Memory B cell (primary cell): ENCODE results near the gene ZNF688.
"Not testable (repeated sequence)": the region's sequence is repeated elsewhere in the genome, so short reads cannot be mapped to it uniquely, and the experiment has no call there.

Source experiments
- ATAC-seq: fragments of 150-1000 bp; cut with Tn5 transposase; 2 replicates; pipeline ENCODE4 v1.10.0; 2021; ENCODE audit warnings: low read depth, mild to moderate bottlenecking, moderate library complexity
- DNase-seq, 2 donors: peaks; one replicate each; pipeline ENCODE4 v3.0.0; 2022; ENCODE audit warnings: low spot score in 2 of 2
- H3K27ac Mint-ChIP-seq: one replicate; pipeline ENCODE4 v1.8.0; 2022; ENCODE audit warnings: mild to moderate bottlenecking, moderate library complexity, mixed read lengths
- H3K27me3 Mint-ChIP-seq: one replicate; pipeline ENCODE4 v1.8.0; 2022; ENCODE audit warnings: mixed read lengths
- H3K36me3 Mint-ChIP-seq: one replicate; pipeline ENCODE4 v1.8.0; 2022; ENCODE audit warnings: mild to moderate bottlenecking, mixed read lengths
- H3K4me1 Mint-ChIP-seq: one replicate; pipeline ENCODE4 v1.8.0; 2022; ENCODE audit warnings: mixed read lengths
- H3K4me3 Mint-ChIP-seq: one replicate; pipeline ENCODE4 v1.8.0; 2022; ENCODE audit warnings: mild to moderate bottlenecking, moderate library complexity, mixed read lengths
- H3K9me3 Mint-ChIP-seq: one replicate; pipeline ENCODE4 v1.8.0; 2022; ENCODE audit warnings: mixed read lengths

ZNF688 gene

DNA sequence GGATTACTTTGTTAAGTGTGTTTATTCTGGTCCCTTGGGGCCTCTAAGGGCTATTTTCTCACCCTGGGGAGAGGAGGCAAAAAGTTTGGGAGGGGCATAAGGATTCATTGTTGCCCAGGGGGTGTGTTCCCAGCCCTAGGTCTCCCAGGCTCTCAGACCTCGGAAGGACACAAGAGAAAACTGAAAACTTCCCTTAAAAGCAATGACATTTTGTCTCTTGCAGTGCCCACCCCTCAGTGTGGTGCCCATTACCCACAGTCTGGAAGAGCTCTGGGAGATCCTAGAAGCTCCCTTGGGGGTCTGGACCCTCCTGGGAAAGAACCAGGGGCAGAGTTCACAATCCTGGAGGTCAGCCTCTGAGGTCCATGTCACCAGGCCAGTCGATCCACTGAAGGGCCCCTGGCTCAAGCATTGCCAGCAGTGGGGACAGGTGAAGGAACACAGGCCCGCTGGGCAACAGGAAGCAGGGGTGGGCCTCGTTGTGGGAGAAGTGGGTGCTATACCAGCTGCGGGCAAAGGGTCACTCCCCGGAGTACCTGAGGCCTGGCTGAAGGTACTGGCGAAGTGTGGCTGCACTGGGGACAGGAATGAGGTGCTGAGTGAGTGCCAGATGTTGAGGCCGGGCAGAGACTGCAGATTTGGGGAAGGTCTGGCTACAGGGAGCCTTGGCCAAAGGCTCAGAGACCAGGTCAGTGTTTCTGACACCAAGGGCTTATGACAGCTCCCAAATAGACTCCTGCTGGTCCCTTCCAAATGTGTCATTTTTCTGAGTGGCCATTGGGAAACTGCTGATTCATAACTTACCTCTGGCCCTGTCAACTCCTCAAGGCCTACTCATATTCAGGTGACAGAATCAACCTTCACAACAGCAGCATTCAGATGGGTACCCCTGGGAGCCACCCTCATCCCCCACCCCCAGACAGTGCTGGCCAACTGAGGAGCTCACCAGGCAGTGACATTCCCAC is 32.2 kb downstream of the ZNF688 start:
- H3K36me3 Mint-ChIP-seq, result no peaks in the 10 kb centered on the region
- ATAC-seq, result no peak
- DNase-seq, result no peak
- no peak overlapping the region for H3K4me3 Mint-ChIP-seq
- no peak overlapping the region for H3K27ac Mint-ChIP-seq
- H3K27me3 Mint-ChIP-seq, result no peaks in the 10 kb centered on the region
- peaks cover 10% of the 10 kb centered on the region for H3K4me1 Mint-ChIP-seq
- H3K9me3 Mint-ChIP-seq, result no peaks in the 10 kb centered on the region

DNA sequence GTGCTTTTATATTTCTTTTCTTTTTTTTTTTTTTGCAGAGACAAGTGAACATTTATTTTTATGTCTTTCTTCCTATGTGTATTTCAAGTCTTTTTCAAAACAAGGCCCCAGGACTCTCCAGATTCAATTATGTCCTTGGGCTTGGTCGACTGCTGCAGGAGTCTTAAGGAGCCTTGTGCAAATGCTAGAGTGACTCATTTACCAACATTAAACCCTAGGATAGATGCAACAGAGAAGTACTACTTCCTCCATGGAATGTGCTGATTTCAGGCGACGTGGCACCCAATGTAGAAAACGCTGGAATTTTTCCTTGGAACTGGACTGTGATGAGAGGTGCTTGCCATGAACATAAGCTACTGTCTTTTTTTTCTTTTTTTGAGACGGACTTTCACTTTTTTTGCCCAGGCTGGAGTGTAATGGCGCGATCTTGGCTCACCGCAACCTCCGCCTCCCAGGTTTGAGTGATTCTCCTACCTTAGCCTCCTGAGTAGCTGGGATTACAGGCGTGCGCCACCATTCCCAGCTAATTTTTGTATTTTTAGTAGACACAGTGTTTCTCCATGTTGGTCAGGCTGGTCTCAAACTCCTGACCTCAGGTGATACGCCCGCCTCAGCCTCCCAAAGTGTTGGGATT is 35.0 kb downstream of the ZNF688 start:
- not testable (repeated sequence) for ATAC-seq, DNase-seq, H3K9me3 Mint-ChIP-seq, H3K36me3 Mint-ChIP-seq, H3K27me3 Mint-ChIP-seq
- peak overlapping the region; percentile 99 for H3K27ac Mint-ChIP-seq
- H3K4me1 Mint-ChIP-seq, result peaks cover 13% of the 10 kb centered on the region
- peak overlapping the region; percentile 34 for H3K4me3 Mint-ChIP-seq

DNA sequence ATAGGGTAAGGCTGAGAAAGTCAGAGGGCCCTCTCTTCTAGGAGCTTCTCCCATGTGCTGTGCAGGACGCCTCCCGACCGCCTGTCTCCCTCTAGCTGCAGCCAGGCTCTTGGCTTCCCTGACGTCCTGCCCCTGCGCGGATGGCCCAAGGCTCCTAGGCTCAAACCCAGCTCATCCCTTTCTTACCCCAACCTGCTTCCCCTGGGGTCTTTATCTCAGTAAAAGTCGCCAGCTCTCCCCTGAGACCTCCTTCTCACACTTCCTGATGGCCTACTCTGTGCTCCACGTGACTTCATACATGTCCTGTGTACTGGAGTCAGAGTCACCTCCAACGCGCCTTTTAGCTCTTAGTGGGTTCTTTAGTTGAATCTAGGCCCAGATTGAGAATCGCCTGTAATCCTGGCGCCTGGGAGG is 35.7 kb downstream of the ZNF688 start:
- Mint-ChIP-seq H3K9me3 (no peaks in the 10 kb centered on the region), H3K4me1 (peaks cover 13% of the 10 kb centered on the region), H3K36me3 (no peaks in the 10 kb centered on the region), H3K27me3 (no peaks in the 10 kb centered on the region), H3K27ac (peak overlapping the region; percentile 99), H3K4me3 (peak overlapping the region; percentile 100)
- ATAC-seq, result peak; percentile 63
- peak in 1 of 2 donors; percentile 41 for DNase-seq

DNA sequence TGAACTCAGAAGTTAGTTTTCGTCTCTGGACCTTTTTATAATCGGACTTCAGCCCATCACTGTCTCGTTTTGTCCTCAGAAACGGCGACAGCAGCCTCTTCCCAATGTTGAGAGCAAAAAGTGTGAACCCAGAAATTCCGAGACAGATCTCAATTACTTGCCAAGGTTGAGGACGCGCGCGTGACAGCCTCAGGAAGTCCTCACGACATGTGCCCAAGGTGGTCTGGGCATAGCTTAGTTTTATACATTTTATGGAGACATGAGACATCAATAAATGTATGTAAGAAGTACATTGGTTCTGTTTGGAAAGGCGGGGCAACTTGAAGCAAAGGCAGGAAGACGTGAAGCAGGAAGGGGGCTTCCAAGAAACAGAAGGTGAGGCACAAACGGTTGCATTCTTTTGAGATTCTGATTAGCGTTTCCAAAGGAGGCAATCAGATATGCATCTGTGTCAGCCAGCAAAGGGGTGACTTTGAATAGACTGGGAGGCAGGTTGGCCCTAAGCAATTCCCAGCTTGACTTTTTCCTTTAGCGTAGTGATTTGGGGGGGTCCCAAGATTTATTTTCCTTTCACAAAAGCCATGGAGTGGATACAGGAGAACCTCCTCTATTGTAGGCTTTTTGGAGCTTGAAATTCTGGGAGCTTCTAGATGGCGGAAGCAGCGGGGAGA is 36.3 kb downstream of the ZNF688 start:
- peak overlapping the region; percentile 99 for H3K27ac Mint-ChIP-seq
- DNase-seq (no peak), ATAC-seq (peak; percentile 20)
- H3K9me3 Mint-ChIP-seq, result no peaks in the 10 kb centered on the region
- H3K36me3 Mint-ChIP-seq, result no peaks in the 10 kb centered on the region
- peaks cover 13% of the 10 kb centered on the region for H3K4me1 Mint-ChIP-seq
- peak overlapping the region; percentile 100 for H3K4me3 Mint-ChIP-seq
- H3K27me3 Mint-ChIP-seq, result no peaks in the 10 kb centered on the region

DNA sequence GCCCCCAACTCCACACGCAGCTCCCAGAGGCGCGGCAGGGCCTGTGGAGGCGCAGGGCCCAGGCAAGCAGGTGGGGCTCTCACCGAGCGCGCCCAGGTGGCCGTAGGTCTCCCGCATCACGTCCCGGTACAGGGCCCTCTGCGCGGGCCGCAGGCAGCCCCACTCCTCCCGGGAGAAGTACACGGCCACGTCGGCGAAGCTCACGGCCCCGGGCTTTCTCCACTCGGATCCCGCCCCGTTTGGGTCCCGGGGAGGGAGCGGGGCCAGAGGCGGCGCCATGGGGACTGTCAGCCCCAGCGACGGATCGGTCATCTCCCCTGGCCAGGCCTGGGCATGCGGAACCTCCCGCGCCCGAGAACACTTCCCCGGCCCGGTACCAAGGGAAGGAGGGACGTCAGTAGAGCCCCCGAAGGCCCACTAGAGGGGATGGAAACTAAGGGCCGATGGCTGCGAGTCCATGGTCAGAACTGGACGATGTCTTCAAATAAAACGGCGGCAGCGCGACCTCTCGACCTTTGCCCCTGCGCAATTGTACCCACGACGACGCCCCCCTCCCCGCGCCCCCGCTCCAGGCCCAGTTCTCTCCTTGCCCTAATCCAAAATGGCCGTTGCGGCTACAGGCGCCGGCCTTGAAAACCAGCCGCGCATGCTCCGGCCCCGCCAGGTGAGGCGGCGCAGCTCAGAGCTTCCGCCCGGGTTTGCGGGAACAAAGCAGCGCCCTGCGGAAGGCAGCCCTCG is 37.0 kb downstream of the ZNF688 start, which contains the start of gene ZNF747:
Gene ZNF747, minus strand, starts transcription at position 491 of the 738 bp plus-strand sequence. Its CDS starts 179 bp downstream, at position 312.
- peaks cover 11% of the 10 kb centered on the region for H3K4me1 Mint-ChIP-seq
- peak within 1 kb of the TSS; percentile 99 for H3K27ac Mint-ChIP-seq
- H3K27me3 Mint-ChIP-seq, result no peaks in the 10 kb centered on the region
- H3K9me3 Mint-ChIP-seq, result no peaks in the 10 kb centered on the region
- DNase-seq, result peak; percentile 85 to 87
- ATAC-seq, result peak; percentile 84
- H3K4me3 Mint-ChIP-seq, result peak within 1 kb of the TSS; percentile 100
- H3K36me3 Mint-ChIP-seq, result no peaks in the 10 kb centered on the region

DNA sequence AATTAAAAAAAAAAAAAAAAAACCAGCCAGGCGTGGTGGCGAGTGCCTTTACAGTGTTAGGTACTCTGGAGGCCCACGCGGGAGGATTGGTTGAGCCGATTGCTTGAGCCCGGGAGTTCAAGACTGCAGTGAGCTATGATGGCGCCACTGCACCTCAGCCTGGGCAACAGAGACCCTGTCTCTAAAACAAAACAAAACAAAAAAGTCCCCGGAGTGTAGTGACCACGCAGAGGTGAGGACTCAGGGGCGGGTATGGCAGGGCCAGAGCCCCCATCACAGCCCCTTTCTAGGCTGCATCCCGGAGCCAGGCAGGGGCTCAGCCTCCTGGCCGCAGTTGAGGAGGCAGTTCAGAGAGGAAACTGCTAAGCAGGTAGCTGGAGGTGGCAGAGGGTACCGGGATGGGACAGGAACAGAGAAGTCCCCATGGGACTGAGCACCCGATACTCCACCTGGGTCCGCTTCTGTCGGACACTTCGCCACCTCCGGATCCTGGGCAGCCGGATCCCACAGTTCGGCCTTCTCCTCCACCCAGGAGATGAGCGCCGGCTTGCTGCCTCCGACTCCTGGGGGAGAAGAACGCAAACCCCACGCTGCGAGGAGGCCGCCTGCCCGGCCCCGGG is 37.7 kb downstream of the ZNF688 start:
- H3K4me1 Mint-ChIP-seq, result peaks cover 11% of the 10 kb centered on the region
- H3K27ac Mint-ChIP-seq, result peak overlapping the region; percentile 99
- H3K27me3 Mint-ChIP-seq, result no peaks in the 10 kb centered on the region
- no peaks in the 10 kb centered on the region for H3K36me3 Mint-ChIP-seq
- no peaks in the 10 kb centered on the region for H3K9me3 Mint-ChIP-seq
- DNase-seq, result peak in 1 of 2 donors; percentile 29
- ATAC-seq, result no peak
- peak overlapping the region; percentile 100 for H3K4me3 Mint-ChIP-seq

DNA sequence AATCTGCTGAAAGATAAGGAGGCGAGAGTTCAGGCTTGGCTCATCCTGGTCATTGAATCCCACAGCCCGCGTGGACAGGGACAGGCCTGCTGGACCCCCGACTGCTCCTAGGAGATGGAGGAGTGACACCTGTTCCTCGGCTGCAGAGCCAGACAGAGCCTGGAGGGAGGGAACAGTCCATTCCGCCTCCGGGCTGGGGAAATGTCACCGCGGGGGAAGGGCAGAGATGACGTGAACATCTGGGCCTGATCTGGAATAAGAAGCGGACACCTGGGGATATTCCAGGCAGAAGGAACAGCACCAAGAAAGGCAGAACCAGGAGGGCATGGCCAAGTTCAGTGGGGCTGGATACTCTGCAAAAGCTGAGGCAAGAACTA is 38.4 kb downstream of the ZNF688 start:
- Mint-ChIP-seq H3K4me1 (peaks cover 15% of the 10 kb centered on the region), H3K4me3 (peak overlapping the region; percentile 83), H3K27ac (peak overlapping the region; percentile 7), H3K36me3 (no peaks in the 10 kb centered on the region), H3K9me3 (no peaks in the 10 kb centered on the region), H3K27me3 (no peaks in the 10 kb centered on the region)
- DNase-seq (no peak), ATAC-seq (no peak)

DNA sequence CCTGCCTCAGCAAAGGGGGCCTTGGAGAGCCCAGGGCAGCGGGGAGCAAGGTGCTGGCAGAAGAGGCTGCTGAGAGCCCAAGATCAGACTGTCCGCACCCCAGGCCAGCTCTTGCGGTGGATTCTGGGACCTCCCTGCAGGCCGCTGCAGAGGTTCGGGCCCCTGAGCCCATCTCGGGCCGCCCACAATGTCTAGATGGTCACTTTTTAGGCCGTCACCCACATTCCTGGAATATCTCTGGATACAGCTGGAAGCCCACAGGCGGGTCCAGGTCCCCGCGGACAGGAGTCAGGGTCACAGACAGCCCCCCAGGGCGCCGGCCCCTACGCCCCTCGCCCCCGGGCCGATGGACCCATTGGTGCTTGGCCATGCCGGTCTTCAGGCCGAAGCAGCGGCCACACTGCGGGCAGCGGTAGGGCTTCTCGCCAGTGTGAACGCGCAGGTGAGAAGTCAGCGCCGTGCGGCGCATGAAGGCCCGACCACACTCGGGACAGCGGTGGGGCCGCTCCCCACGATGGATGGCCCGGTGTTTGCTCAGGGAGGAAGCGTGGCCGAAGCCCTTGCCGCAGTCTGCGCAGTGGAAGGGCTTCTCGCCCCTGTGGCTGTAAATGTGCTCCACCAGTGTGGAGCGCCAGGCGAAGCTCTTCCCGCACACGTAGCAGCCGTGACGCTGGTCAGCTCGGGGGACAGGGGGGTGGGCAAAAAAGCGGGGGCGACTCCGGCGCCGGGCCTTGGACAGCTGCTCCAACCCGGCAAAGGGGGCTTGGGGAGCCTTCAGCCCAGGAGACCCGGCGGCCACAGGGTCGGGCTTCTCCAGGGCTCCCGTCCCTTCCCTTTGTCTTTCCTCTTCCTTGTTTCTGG is 39.0 kb downstream of the ZNF688 start:
- Mint-ChIP-seq H3K36me3 (no peaks in the 10 kb centered on the region), H3K4me1 (peaks cover 20% of the 10 kb centered on the region), H3K4me3 (peak overlapping the region; percentile 24), H3K27me3 (no peaks in the 10 kb centered on the region), H3K9me3 (no peaks in the 10 kb centered on the region), H3K27ac (no peak overlapping the region)
- ATAC-seq (no peak), DNase-seq (no peak)

DNA sequence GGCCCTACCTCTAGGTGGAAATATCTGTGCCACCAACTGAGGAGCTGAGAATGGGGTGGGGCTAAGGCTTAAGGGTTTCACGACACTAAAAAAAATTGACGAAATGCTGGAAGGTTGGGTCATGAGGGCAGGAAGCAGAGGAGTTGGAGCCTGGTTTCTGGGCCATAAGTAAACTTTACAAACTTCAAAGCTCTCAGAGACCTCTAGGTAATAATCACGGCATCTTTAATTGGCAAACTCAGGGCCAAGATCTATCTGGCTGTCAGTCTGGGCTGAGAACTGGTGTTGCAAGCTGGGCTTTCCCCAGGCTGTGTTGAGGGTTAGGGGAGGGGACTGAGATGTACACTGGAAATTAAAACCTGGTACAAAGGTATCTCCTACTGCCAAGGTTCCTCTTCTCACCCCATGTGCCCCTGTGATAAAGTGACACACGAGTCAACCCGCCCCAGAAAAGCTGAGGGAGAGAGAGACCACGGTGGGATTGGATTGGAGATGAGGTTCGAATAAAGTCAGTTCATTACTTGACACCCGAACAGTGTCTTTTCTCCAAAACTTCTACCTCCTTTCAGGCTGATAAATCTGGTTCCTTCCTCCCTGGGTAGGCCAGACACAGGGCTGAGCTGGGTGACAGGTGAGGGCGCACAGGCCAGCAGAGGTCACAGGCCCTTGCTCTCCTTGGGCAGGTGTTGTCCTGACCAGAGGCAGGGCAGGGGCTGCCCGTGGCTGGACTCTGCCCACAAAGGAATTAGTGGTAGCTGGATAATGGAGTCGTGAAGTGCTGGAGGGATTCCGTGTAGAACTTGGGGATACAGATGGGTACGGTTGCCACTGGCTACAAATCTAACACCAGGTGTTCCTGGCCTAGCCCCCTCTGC is 41.1 kb downstream of the ZNF688 start:
- Mint-ChIP-seq H3K4me3 (no peak overlapping the region), H3K9me3 (no peaks in the 10 kb centered on the region), H3K27ac (no peak overlapping the region), H3K36me3 (no peaks in the 10 kb centered on the region), H3K4me1 (peaks cover 22% of the 10 kb centered on the region), H3K27me3 (no peaks in the 10 kb centered on the region)
- no peak for ATAC-seq
- no peak for DNase-seq

DNA sequence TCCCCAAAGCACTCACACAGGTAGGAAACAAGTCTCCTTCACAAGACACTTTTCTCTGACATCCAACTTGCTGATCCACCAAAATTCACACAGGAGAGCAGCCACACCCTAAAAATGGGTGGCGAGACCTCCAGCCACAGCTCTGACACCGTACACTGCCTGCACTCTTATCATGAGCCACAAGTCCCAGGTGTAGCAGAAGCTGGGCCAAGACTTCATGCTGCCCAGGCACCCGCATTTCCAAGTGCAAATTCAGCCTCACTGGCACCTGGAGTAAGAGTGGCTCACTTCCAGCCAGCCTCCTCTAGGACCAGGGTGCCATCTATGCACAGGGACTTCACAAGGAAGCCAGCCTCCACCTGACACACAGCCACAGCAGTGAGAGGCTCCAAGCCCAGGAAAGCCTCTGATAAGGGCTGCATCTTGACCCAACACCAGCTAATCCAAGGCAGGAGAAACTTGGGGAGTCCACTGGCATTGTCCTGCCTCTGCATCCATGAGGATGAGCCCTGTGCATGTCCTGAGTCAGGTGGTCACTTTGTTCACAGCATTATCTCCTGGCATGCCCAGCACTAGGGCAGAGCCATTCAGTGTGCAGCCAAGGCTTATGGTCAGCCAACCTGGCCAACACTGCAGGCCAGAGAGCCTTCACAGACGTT is 42.6 kb downstream of the ZNF688 start:
- no peak overlapping the region for H3K4me3 Mint-ChIP-seq
- H3K9me3 Mint-ChIP-seq, result no peaks in the 10 kb centered on the region
- peaks cover 19% of the 10 kb centered on the region for H3K4me1 Mint-ChIP-seq
- no peak for ATAC-seq
- H3K27me3 Mint-ChIP-seq, result no peaks in the 10 kb centered on the region
- H3K27ac Mint-ChIP-seq, result no peak overlapping the region
- H3K36me3 Mint-ChIP-seq, result peaks cover 3% of the 10 kb centered on the region
- DNase-seq, result no peak

DNA sequence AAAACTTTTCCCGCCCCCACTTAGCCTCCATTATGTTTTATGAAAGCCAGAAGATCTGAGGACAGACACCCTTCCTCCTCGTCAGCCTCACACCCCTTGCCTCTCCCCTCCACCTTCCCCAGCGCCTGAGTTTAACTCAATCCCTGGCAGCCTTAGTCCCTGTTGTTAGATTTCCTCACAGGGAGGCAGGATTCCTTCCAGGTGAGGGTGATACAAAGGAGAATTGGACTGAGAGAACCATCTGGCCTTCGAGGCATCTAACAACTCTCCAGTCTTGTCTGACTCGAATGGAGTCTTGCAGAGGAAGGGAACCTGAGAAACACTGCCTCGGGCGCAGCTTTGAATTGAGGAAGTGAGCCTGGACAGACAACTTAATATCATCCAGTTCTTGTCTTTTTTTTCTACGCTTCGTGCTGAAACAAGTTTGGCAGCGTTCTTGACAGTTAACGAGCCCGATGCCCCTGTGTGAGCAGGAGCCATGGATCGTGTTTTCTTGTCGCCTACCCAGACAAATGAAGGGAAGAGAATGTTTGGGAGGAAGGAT is 43.8 kb downstream of the ZNF688 start:
- Mint-ChIP-seq H3K4me3 (peak overlapping the region; percentile 94), H3K4me1 (peaks cover 16% of the 10 kb centered on the region), H3K27ac (peak overlapping the region; percentile 91), H3K27me3 (no peaks in the 10 kb centered on the region), H3K9me3 (no peaks in the 10 kb centered on the region), H3K36me3 (peaks cover 3% of the 10 kb centered on the region)
- DNase-seq (peak in 1 of 2 donors; percentile 61), ATAC-seq (peak; percentile 57)
